GM23248 (cell line): ENCODE results near the gene SEMA6D. TPM values are rescaled to one million over a fixed set of nuclear protein-coding genes. Genes with fewer than 3 reads are reported as not detected.

Experiments
- DNase-seq: peaks from one replicate; pipeline ENCODE4 v3.0.0-alpha.2; 2015
- H2AFZ ChIP-seq: fragments of 200-600 bp; sonication (generic); 2 replicates; pipeline ENCODE4 v1.6.1; 2016; ENCODE audit warnings: antibody characterized with exemption
- H3F3A ChIP-seq: fragments of 200-600 bp; sonication (generic); 2 replicates; pipeline ENCODE4 v1.6.1; 2016; ENCODE audit warnings: mild to moderate bottlenecking, antibody characterized with exemption, mixed run types; ENCODE audit not compliant: insufficient read depth
- H3K27ac ChIP-seq: fragments of 200-600 bp; sonication (generic); 2 replicates; pipeline ENCODE4 v1.5.1; 2016; ENCODE audit warnings: mild to moderate bottlenecking
- H3K27me3 ChIP-seq: fragments of 200-600 bp; sonication (generic); replicated peaks from 2 replicates; pipeline ENCODE4 v1.6.1; 2016; ENCODE audit warnings: mild to moderate bottlenecking; ENCODE audit not compliant: insufficient read depth
- H3K36me3 ChIP-seq: fragments of 200-600 bp; sonication (generic); 2 replicates; pipeline ENCODE4 v1.6.1; 2016; ENCODE audit warnings: low read depth, mild to moderate bottlenecking
- H3K4me1 ChIP-seq: fragments of 200-600 bp; sonication (generic); 2 replicates; pipeline ENCODE4 v1.6.1; 2016; ENCODE audit warnings: mild to moderate bottlenecking; ENCODE audit not compliant: insufficient read depth
- H3K4me2 ChIP-seq: fragments of 200-600 bp; sonication (generic); one replicate; pipeline ENCODE4 v1.6.1; 2016; ENCODE audit warnings: mild to moderate bottlenecking; ENCODE audit not compliant: unreplicated experiment
- H3K4me3 ChIP-seq: fragments of 200-600 bp; sonication (generic); 2 replicates; pipeline ENCODE4 v1.5.1; 2016; ENCODE audit warnings: mild to moderate bottlenecking
- H3K79me2 ChIP-seq: fragments of 200-600 bp; sonication (generic); 2 replicates; pipeline ENCODE4 v1.6.1; 2016; ENCODE audit warnings: mild to moderate bottlenecking; ENCODE audit not compliant: insufficient read depth
- H3K9ac ChIP-seq: fragments of 200-600 bp; sonication (generic); 2 replicates; pipeline ENCODE4 v1.6.1; 2016; ENCODE audit warnings: mild to moderate bottlenecking
- H3K9me2 ChIP-seq: fragments of 200-600 bp; sonication (generic); 2 replicates; pipeline ENCODE4 v1.6.1; 2016; ENCODE audit warnings: mixed run types, mild to moderate bottlenecking, moderate library complexity; ENCODE audit not compliant: insufficient read depth
- H3K9me3 ChIP-seq: fragments of 200-600 bp; sonication (generic); one replicate; pipeline ENCODE4 v1.6.1; 2017; ENCODE audit warnings: low read depth
- H4K20me1 ChIP-seq: fragments of 200-600 bp; sonication (generic); 2 replicates; pipeline ENCODE4 v1.6.0; 2016; ENCODE audit not compliant: insufficient read depth
- EZH2 ChIP-seq: fragments of 200-600 bp; sonication (generic); IDR thresholded peaks from 2 replicates; pipeline ENCODE4 v1.6.1; 2018; ENCODE audit warnings: antibody characterized with exemption, mild to moderate bottlenecking; ENCODE audit not compliant: insufficient read depth, poor library complexity, severe bottlenecking
- EZH2phosphoT487 ChIP-seq: fragments of 200-600 bp; sonication (generic); IDR thresholded peaks from 2 replicates; pipeline ENCODE4 v1.6.1; 2018; ENCODE audit warnings: antibody characterized with exemption, moderate library complexity, mild to moderate bottlenecking, low read depth; ENCODE audit not compliant: insufficient read depth
- whole genome bisulfite sequencing, 2 experiments: methylation state at CpG; one replicate each; pipeline ENCODE4 v1.1.6; 2015 to 2017; ENCODE audit warnings: low lambda C conversion rate in 2 of 2, low coverage in 1 of 2; ENCODE audit errors: missing lambda C conversion rate in 2 of 2; 5-methylcytosine and 5-hydroxymethylcytosine counted together
- in situ Hi-C: fragments of 300-500 bp; cut with MboI; formaldehyde crosslinking; loops from 2 replicates; pipeline ENCODE4 v1.15.0; 2020
- polyA plus RNA-seq: library from polyadenylated mRNA; unstranded; fragments of >200 nt; fragmentation: Nextera tagmentation; extraction: Ambion mirVana; gene quantifications from 2 replicates; pipeline ENCODE4 v1.2.1, GENCODE V29; 2016
- total RNA-seq: library from RNA; depleted of rRNA; stranded (reverse); fragments of >200 nt; shearing (Covaris generic); gene quantifications from 2 replicates; pipeline ENCODE4 v1.2.3, GENCODE V29; 2014

The SEMA6D gene
- total and polyA plus RNA-seq, 2 experiments from 2014 or later, result 0.86 to 1.4 TPM

DNA sequence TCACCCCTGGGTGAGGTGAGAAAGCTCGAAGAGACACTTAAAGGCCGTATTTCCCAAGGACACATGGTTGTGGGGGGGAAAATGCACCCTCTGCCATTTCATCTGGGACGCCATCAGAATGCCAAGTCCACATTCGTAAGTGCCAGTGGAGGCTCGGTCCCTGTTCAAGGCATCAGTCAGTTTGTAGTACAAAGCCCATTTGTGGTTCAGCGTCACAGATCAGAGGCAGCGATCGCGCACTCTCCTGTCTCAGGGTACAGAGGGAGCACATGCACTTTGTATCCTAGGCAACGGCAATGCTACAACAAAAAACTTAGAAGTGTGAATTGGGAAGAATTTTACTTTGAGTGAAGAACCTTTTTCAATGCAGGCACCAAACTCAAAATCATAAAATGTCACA lies 27.2 kb downstream of the SEMA6D start:
- H3K27ac ChIP-seq, result no peak overlapping the region
- in situ Hi-C loops, result loop anchor here (25.0 kb wide), 1 partner anchor 543 kb away; no protein-coding TSS in a partner anchor
- peaks cover under 1% of the 10 kb centered on the region; the same call in 1 of the 2 replicates for H3K4me1 ChIP-seq
- H3F3A ChIP-seq, result no peaks in the 10 kb centered on the region; the same call in 1 of the 2 replicates
- H4K20me1 ChIP-seq, result no peaks in the 10 kb centered on the region
- H3K9me2 ChIP-seq, result no peaks in the 10 kb centered on the region
- no peak overlapping the region for H3K9ac ChIP-seq
- no peak overlapping the region for H2AFZ ChIP-seq
- H3K36me3 ChIP-seq, result no peaks in the 10 kb centered on the region
- H3K4me2 ChIP-seq, result no peak overlapping the region
- H3K27me3 ChIP-seq, result no peaks in the 10 kb centered on the region
- no peaks in the 10 kb centered on the region for H3K9me3 ChIP-seq
- no peak overlapping the region for H3K4me3 ChIP-seq
- DNase-seq, result no peak
- TF ChIP-seq EZH2 (no peak), EZH2phosphoT487 (no peak)
- 86 to 89% methylated on average over 10 of the region's 10 CpGs for WGBS, 2 experiments
- no peaks in the 10 kb centered on the region for H3K79me2 ChIP-seq

DNA sequence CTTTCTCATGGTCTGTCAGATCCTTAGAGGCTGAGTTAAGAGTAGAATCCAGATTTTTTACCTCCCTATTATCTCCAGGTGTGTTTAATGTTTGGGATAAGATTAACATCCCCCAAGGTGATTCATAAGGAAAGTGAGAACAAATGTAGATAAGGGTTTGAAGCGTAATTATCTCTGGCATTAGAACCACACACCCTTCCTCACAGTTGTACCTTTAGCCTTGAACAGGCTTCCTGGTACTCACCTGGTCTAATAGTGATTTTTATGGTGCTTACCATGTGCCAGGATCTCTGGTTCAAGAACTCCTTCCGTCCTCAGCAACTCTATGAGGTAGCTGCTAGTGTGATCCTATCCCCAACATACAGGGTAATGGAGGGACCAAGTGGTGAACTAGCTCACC lies 27.7 kb downstream of the SEMA6D start:
- Histone ChIP-seq H3K9me3 (no peaks in the 10 kb centered on the region), H3F3A (peaks cover 5% of the 10 kb centered on the region; the same call in 1 of the 2 replicates), H3K27ac (no peak overlapping the region), H3K4me3 (no peak overlapping the region), H3K27me3 (no peaks in the 10 kb centered on the region), H2AFZ (no peak overlapping the region), H3K79me2 (no peaks in the 10 kb centered on the region), H3K9me2 (no peaks in the 10 kb centered on the region), H3K4me1 (peaks cover 5% of the 10 kb centered on the region), H3K9ac (no peak overlapping the region), H3K36me3 (no peaks in the 10 kb centered on the region), H3K4me2 (no peak overlapping the region), H4K20me1 (no peaks in the 10 kb centered on the region)
- no peak for DNase-seq
- in situ Hi-C loops, result loop anchor here (25.0 kb wide), 1 partner anchor 542 kb away; no protein-coding TSS in a partner anchor
- no peak for TF ChIP-seq EZH2
- TF ChIP-seq EZH2phosphoT487, result no peak
- WGBS, 2 experiments, result 84 to 93% methylated on average over 2 of the region's 2 CpGs

DNA sequence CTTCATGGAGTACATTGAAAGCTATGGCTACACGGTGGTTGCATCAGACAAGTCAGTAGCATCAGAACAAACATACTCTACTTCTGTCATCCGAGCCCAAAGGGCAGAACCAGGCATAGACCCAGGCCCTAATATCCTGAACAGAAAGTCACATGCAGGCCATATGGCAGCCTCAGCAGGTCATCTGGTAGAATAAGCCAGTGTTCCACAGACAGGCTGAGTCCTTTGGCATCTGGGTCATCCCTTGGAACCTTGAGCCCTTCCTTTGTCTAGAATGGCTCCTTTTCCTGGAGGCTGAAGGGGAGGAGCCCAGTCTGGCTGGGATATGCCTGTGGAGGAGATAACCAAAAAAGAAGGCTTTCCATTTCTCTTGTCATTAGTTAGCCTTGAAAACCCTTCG lies 29.2 kb downstream of the SEMA6D start:
- in situ Hi-C loops, result loop anchor here (25.0 kb wide), 1 partner anchor 541 kb away; no protein-coding TSS in a partner anchor
- H3K36me3 ChIP-seq, result no peaks in the 10 kb centered on the region
- H3K4me2 ChIP-seq, result no peak overlapping the region
- H3K9me3 ChIP-seq, result no peaks in the 10 kb centered on the region
- no peak for DNase-seq
- no peaks in the 10 kb centered on the region for H4K20me1 ChIP-seq
- TF ChIP-seq EZH2, result no peak
- no peak for TF ChIP-seq EZH2phosphoT487
- H3K9me2 ChIP-seq, result no peaks in the 10 kb centered on the region
- WGBS, 2 experiments, result 65% methylated on average over 3 of the region's 3 CpGs
- H2AFZ ChIP-seq, result no peak overlapping the region
- no peak overlapping the region for H3K27ac ChIP-seq
- no peaks in the 10 kb centered on the region for H3K79me2 ChIP-seq
- H3K9ac ChIP-seq, result no peak overlapping the region
- peaks cover 18% of the 10 kb centered on the region for H3F3A ChIP-seq
- no peak overlapping the region for H3K4me3 ChIP-seq
- peaks cover 19% of the 10 kb centered on the region for H3K4me1 ChIP-seq
- no peaks in the 10 kb centered on the region for H3K27me3 ChIP-seq

DNA sequence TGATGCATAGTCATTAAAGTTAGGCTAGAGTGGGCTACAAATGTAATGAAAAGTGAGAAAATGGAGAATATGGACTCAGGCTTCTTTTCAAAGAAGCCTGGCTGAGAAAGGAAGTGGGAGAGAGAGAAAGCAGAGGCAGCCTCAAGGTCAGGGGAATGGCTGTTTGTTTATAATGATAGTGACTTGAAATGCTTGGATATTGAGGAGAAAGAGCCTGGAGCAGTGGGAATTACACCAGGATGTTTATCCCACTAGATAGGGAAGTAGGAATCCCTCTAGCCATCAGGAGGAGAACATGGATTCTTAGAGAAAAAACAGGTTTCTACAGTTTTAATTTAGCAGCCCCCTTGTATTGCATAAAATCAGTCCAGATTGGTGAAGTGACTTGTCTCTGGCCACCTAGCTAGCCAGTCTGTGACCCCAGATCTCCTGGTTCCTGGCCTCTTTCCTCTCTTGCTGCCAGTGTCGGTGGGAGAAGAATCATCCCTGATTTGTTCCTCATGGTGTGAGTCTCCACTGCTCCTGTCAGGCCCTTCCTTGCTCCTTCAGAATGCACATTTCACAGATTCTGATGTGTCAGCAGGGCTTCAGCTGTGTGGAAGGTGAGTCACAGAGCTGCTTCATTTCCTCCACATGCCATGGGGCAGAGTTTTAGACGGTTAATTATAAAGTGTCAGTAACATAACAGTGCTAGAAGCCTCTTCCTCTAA lies 32.9 kb downstream of the SEMA6D start:
- Histone ChIP-seq H3K9ac (peak overlapping the region; percentile 39; the same call in 1 of the 2 replicates), H3K9me2 (no peaks in the 10 kb centered on the region), H3K4me2 (peak overlapping the region; percentile 61), H4K20me1 (no peaks in the 10 kb centered on the region), H3K4me1 (peaks cover 19% of the 10 kb centered on the region), H3K9me3 (peaks cover 3% of the 10 kb centered on the region), H3K4me3 (no peak overlapping the region), H3K79me2 (no peaks in the 10 kb centered on the region), H2AFZ (peak overlapping the region; percentile 63), H3K27ac (peak overlapping the region; percentile 51), H3F3A (peaks cover 21% of the 10 kb centered on the region), H3K36me3 (no peaks in the 10 kb centered on the region), H3K27me3 (no peaks in the 10 kb centered on the region)
- WGBS, 2 experiments, result 0% methylated on average over 2 of the region's 2 CpGs
- TF ChIP-seq EZH2phosphoT487 (no peak), EZH2 (no peak)
- in situ Hi-C loops, result no loop called here
- DNase-seq, result peak; percentile 92
